GM19395 (cell line): ENCODE data around the gene VMO1.

Experiments
- ATAC-seq: cut with Tn5 transposase; IDR thresholded peaks from one replicate; pipeline ENCODE4 v1.9.1; 2021; ENCODE audit warnings: mild to moderate bottlenecking, moderate library complexity; ENCODE audit not compliant: unreplicated experiment

VMO1 gene, protein sequence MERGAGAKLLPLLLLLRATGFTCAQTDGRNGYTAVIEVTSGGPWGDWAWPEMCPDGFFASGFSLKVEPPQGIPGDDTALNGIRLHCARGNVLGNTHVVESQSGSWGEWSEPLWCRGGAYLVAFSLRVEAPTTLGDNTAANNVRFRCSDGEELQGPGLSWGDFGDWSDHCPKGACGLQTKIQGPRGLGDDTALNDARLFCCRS

DNA sequence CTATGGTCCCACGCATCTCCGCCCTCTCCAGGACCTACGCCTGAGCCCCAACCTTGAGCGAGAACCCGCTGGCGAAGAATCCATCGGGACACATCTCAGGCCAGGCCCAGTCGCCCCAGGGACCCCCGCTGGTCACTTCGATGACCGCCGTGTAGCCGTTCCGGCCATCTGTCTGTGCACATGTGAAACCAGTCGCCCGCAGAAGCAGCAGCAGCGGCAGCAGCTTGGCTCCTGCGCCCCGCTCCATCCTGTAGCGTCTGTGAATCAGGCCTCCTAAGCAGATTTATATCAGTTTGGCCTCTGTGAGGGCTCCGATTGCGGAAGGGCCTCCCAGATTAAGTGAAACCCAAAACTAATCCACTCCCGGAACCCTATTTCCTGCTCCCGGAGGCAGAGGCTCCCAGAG is at the start of gene VMO1:
Gene VMO1 (minus strand): TSS at position 259 of the 406 bp plus-strand sequence. CDS start 12 bp downstream, at position 247.
- ATAC-seq, result no peak

DNA sequence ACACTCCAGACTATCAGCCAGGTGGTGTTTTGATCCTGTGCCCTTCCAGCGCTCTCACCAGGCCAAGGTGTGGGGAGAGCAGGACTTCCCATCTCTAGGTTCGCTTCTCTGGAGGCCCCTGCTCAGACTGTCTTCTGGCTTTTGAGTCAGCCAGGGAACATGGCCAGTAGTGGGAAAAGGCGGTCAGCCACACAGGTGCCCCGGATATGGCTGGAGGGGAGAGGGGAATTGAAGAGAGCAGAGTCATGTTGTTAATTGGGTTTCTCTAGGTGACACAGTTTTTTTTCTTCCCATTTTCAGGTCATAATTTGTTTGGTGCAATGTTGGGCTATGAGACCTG is 48.5 kb upstream of the VMO1 start:
- ATAC-seq, result no peak

DNA sequence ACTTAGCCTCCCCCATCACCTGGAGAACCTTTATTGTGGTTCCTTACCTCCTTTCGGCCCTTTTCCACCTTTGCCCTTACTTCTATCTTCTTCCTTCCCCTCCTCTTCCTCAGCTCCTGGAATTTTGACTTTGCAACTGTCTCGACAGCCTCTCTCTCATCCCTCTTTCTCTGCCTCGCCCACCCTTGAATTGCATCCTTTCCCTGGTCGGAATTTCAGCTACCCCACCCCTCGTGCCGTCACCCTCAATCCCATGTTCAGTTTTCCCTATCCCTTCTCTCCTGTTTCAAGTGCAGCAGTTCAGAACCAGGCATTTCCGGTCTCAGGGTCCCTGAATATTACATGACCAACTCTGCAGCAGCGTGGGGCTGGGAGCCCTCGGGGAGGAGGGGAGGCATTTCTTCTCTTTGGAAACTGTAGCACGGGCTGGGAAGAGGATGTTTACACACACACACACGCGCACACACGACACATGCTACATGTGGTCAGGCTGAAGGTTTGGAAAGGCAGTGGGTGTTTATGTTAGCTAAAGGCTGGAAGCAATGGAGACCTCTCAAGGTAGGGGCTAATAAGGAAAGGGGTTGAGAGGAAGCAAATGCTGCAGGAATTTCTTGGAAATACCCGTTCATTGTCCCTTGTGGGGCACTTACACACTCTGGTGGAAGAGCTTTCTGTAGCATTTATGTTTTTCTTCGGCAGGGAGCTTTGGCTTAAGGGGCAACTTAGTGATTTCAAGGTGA is 47.9 kb upstream of the VMO1 start:
- no peak for ATAC-seq

DNA sequence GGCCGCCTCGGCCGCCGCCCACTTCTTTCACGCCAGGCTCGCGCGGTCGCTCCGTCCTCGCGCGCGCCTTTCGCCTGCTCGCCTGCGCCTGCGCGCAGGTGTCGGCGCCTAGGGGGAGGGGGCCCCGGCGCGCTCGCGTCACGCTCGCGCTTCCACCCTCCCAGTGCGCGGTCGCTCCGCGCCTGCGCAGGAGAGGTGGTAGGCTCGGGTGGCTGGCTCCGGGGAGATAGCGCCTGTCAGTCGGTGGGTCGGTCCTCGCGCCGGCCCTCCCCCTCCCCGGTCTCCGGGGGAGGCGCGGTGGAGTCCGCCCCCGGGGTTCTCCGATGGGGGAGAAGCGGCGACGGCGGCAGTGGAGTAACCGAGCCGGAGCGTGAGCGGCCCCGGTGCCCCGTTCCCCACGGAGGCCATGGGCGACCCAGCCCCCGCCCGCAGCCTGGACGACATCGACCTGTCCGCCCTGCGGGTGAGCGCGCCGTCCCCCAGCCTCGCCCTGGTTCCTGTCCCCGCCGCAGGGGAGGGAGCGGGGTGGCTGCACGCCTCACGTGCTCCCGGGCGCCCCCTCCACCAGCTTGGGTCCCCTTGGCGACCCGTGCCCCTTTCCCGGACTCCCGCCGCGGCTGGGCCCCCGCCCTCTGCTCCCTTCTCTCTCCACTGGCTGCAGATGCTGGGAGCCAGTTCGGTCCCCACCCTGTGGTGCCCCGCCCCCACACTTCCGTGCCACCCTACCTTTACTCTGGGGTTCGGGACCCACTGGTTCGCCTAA is 47.2 kb upstream of the VMO1 start, which contains the start of gene MINK1:
Gene MINK1 (plus strand): TSS at position 163 of the 763 bp plus-strand sequence. CDS start 244 bp downstream, at position 407.
- peak; percentile 77 for ATAC-seq

DNA sequence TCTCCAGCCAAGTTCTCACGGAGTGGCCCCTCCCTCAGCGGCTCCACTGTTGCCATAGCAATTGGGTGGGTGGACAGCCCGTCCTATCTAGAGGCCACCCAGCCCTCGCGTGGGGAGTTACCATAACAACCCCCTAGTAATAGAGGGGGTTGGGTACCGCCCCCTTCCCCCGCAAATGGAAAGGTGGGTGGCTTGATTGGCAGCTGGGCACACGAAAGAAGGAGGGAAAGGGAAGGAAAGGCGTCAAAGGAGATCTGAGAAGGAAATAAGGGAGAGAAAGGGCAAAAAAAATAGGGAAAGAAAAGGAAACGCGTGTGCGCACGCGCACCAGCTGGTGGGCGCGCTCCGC is 46.6 kb upstream of the VMO1 start:
- ATAC-seq, result peak; percentile 9

DNA sequence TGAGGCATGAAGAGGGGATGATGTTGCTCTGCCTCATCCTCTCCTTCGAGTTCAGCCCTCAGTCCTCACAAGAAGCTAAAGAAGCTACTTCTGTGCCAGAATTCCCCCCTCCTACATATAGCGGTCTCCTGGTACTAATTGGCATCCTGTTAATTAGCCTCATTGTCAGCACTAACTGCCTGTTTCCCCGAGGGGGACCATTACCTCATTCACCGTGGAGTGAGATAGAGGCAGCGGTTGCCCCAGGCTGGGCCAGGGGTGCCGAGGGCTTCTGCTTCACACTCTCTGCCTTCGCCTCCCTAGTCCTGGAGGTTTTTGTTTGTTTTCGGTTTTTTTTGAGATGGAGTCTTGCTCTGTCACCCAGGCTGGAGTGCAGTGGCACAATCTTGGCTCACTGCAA is 41.2 kb upstream of the VMO1 start:
- ATAC-seq, result no peak

DNA sequence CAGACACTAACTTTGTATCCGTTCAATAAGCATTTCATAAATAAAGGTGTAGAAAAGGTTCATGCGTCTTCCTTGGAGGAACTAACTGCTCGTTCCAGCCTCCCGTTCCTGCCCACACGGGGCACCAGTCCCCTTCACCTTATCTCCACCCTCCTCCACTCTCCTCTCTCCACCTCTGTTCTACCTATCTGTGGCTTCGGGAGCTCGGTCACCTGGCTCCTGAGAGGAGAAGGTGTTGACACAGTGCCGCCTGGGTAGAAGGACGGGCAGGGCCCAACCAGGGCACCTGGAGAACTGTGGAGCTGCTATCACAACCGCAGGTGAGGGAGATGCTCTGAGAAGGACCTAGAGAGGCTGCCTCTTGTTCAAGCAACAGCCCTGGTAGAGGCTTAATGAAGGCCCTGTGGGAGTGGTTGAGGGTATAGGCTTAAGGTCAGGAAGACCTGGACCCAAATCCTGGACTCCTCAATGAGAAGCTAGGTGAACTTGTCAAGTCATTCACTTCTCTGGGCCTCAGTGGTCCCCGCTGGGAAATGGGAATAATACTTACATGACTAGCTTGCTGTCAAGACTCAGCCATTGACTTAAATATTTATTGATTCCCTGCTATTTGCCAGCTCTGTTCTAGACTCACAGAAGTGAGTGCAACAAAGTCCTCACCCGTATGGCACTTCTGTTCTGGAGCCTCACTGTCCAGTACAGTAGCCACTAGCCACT is 37.4 kb upstream of the VMO1 start:
- ATAC-seq, result no peak

DNA sequence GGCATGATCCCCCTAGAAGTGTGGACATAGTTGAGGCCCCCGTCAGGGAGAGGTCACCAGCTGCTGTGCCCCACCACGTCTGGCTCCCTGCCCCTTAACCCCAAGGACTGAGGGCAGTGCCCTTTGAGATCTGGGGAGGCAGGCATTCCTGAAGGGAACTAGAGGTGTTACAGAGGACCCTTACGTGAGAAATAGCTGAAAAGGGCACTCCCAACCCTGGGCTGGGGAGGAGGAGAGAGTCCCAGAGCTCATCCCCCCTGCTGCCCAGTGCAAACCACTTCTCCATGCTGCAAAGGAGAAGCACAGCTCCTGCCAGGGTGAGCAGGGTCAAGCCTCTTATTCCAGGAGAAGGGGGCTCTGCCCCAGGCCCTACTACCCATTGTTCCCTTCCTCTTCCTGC is 36.7 kb upstream of the VMO1 start:
- ATAC-seq, result no peak

DNA sequence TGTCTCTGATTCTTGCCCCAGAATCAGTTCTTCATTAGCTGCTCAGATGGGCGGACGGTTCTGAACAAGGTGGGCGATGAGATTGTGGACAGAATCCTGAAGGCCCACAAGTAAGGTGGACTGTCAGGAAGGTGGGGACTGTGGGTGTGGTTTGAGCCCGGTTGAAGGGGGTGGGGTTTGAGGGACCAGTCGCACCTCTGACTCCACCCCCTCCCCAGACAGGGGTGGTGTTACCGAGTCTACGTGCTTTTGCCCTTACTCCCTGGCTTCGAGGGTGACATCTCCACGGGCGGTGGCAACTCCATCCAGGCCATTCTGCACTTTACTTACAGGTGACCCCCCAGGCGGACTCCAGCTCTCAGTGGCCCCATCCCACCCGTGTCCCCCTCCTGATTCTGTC is 32.1 kb upstream of the VMO1 start:
- no peak for ATAC-seq

DNA sequence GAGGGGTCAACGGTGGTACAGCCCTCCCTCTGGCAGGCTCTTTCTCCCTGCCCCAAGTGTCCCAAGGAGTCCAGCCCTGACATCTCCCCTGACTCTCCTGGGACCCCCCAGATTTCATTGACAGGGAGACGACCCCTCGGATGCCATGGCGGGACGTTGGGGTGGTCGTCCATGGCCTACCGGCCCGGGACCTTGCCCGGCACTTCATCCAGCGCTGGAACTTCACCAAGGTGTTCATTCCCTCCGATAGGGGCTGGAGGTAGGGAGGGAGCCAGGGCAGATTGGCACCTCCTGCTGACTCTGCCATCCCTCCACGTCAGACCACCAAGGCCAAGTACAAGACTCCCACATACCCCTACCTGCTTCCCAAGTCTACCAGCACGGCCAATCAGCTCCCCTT is 30.7 kb upstream of the VMO1 start:
- no peak for ATAC-seq

DNA sequence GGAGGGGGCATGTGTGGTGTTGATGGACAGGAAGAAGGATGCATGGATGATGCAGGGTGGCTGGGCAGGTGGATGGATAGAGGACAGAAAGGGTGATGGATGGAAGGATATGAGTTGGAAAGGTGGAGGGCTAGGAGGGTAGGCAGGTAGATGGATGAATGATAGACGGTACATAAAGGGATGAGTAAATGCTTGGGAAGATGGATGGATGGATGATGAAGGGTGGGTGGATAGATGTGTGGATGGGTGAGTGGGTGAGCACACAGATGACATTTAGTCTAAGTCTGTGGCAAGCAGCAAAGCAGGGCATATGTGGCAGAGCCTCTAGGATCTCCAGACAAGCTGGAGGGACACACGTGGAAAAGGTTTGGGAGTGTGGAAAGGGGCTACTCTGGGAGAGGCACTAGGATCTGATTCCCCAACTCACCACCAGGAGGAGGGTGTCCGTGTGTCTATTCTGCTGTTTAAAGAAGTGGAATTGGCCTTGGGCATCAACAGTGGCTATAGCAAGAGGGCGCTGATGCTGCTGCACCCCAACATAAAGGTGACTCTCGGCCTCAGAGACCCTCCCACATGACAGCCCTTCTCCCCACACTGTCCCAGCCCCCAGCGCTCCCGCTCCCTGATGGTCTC is 29.0 kb upstream of the VMO1 start:
- ATAC-seq, result no peak

DNA sequence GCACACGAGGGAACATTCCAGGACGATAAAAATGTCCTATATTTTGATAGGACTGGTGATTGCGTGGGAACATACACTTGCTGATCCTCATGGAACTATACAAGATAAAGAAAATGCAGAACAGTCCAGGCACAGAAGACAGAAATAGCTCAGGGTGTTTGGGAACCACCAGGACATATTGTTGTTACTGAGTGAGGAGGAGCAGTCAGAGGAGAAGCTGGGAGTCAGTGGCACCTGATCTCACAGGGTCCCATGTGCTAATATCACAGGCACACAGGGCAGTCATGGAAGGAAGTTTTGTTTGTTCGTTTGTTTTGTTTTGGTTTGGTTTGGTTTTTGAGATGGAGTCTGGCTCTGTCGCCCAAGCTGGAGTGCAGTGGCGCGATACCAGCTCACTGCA is 26.5 kb upstream of the VMO1 start:
- ATAC-seq, result no peak

DNA sequence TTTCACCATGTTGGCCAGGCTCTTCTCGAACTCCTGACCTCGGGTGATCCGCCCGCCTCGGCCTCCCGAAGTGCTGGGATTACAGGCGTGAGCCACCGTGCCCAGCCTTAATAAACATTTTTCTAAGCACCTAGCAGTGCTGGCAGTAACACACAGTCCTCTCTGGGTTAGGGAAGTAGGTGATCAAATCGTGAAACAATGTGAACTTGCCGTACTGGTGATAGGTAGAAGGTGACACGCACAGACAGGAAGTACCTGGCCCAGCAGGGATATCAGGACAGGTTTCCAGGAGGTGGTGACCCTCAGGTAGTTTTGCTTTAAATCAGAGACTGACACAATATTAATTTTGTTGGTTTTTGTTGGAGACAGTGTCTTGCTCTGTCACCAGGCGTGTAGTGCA is 25.3 kb upstream of the VMO1 start:
- ATAC-seq, result no peak

DNA sequence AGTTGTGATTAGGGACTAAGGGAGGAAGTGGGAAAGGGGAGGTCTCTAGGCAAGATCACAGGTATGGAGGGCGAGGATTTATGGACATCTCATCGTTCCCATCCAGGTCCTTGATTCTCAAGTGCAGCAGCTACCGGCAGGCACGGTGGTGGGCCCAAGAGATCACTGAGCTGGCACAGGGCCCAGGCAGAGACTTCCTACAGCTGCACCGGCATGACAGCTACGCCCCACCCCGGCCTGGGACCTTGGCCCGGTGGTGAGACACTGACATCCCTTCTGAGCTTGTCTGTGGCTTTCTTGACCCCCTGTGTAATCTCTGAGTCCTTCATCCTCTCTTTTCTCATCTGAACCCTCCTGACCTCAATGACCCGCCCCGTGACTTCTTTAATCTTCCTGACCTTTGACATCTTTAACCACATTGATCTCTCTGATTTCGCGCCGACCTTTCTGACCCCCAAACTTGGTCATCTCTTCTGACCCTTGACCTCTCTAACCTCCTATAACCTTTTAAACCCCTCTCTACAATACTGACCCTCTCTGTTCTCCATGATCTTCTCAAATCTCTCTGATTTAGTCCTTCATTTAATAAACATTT is 24.6 kb upstream of the VMO1 start:
- no peak for ATAC-seq

DNA sequence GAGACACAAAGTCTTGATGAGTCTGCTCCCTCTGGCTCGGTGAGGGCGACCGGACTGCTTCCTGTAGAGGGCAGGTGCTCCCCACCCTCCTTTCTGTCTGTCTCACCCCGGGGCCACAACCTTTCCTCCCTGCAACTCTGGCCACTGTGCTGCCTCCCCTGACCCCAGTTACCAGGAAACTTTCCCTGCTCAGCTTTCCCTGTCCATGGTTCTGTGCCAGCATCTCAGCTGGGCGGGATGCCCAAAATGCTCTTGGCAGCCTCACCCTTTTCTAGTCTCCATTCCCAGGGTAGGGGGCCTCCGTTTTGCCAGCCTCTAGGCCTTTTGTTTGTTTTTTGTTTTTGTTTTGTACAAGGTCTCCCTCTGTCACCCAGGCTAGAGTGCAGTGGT is 22.2 kb upstream of the VMO1 start:
- ATAC-seq, result no peak

DNA sequence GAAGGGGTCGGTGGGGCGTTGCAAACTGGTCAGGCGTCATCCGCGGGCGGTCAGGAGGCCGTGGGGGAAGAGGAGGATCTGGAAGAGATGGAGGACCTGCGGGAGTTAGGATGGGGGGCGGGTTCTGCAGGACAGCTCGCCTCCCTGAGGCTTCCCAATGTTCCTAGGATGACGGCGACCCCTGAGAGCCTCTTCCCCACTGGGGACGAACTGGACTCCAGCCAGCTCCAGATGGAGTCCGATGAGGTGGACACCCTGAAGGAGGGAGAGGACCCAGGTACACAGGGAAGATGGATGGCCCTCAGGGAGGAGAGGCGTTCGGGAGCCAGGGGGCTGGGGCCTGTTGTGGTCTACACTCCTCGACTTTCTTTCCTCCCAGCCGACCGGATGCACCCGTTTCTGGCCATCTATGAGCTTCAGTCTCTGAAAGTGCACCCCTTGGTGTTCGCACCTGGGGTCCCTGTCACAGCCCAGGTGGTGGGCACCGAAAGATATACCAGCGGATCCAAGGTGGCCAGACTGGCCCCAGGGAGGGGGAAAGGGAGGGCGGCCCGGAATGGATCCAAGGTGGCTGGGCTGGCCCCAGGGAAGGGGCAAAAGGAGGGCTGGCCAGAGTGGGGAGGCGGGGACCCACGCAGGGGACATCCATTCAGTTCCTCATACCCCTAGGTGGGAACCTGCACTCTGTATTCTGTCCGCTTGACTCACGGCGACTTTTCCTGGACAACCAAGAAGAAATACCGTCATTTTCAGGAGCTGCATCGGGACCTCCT is 21.6 kb upstream of the VMO1 start:
- no peak for ATAC-seq

DNA sequence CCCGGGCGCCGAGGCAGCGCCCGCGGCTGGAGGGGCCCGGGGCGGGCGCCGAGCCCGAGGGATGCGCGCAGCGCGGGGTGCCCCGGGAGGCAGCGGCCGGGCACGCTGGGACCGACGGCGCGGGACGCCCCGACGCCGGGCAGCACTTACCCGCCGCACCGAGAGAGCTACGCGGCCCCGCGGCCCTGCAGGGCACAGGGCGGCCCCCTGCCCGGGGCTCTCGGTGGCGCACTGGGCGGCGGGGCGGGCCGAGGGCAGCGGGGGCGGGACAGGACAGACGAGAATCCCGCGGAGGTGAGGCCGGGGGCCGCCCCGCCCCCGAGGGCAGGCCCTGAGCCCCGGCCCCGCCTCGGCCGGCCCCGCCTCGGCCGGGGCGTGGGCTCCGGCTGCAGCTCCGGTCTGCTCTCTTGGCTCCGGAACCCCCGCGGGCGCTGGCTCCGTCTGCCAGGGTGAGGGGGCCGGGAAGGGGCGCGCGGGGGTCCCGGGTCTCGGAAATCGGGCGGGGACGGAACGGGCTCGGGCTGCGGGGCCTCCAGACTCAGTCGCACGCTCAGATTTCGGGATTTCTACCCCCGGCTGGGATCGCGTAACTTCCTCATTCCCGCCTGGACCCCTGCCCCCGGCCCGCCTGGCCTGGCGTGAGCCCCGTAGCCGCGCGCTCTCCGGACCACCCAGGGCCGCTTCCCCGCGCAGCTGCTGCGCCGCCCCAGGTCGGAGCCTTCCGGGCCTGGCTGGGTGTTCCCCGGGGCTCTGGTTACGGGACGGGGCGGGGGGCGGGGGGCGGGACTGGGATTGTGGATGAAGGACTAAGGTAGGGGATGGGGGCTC is 20.8 kb upstream of the VMO1 start, which contains the start of gene PLD2:
Gene PLD2 (plus strand): TSS at position 376 of the 828 bp plus-strand sequence. CDS start 621 bp downstream, outside the sequence.
- ATAC-seq, result peak; percentile 85

DNA sequence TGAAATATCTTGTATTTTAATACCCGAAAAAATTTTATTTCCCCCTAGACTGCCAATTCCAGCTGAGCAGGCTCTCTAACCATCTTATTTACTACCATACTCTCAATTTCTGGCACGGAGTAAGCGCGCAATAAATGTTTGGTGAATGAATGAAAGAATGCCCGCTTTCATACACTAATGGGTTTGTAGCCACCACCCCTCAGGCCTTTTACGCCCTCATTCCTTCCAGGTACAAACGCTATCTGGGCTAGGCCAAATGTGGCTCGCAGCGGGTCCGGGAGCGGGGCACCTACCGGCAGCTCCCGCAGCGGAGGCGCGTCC is 20.3 kb upstream of the VMO1 start:
- no peak for ATAC-seq

DNA sequence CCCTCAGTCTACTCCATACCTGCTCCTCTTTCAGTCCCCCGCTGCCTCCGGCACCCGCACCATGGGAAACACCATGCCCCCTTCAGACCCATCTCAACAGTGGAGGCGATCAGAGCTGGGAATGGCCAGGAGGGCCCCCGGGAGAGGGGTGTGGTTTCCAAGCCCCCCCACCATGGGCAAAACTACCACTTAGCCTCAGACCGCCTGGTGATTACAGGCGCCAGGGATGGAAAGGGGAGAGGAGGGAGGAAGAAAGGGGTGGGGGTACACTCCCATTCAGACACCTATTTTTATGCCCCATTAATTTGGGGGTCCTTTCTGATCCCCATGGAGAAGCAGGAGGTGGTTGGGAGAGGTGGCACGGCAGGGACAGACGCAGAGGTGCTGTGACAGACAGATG is 16.1 kb upstream of the VMO1 start, which contains the start of gene C17orf114:
Gene C17orf114 (minus strand): TSS at position 101 of the 400 bp plus-strand sequence.
- ATAC-seq, result no peak
